Neuron (in vitro differentiated cells): ENCODE data around the gene BMP8A.
"Not testable (repeated sequence)": the region's sequence is repeated elsewhere in the genome, so short reads cannot be mapped to it uniquely, and the experiment has no call there.

Experiments used
- H2AFZ ChIP-seq: one replicate; pipeline ENCODE4 v1.6.1; 2013; ENCODE audit warnings: low read depth, mild to moderate bottlenecking, inconsistent platforms, low read length, moderate library complexity
- H3K27me3 ChIP-seq: one replicate; pipeline ENCODE4 v1.6.1; 2013; ENCODE audit warnings: low read length; ENCODE audit not compliant: insufficient read depth
- H3K36me3 ChIP-seq: one replicate; pipeline ENCODE4 v1.6.1; 2013; ENCODE audit warnings: low read length; ENCODE audit not compliant: insufficient read depth
- H3K4me1 ChIP-seq: one replicate; pipeline ENCODE4 v1.6.1; 2013; ENCODE audit warnings: low read length; ENCODE audit not compliant: insufficient read depth
- H3K4me3 ChIP-seq: 2 replicates; pipeline ENCODE4 v1.5.1; 2013; ENCODE audit warnings: mild to moderate bottlenecking, low read length, moderate library complexity
- H3K9me3 ChIP-seq: one replicate; pipeline ENCODE4 v1.6.1; 2013; ENCODE audit warnings: low read length

BMP8A gene

DNA sequence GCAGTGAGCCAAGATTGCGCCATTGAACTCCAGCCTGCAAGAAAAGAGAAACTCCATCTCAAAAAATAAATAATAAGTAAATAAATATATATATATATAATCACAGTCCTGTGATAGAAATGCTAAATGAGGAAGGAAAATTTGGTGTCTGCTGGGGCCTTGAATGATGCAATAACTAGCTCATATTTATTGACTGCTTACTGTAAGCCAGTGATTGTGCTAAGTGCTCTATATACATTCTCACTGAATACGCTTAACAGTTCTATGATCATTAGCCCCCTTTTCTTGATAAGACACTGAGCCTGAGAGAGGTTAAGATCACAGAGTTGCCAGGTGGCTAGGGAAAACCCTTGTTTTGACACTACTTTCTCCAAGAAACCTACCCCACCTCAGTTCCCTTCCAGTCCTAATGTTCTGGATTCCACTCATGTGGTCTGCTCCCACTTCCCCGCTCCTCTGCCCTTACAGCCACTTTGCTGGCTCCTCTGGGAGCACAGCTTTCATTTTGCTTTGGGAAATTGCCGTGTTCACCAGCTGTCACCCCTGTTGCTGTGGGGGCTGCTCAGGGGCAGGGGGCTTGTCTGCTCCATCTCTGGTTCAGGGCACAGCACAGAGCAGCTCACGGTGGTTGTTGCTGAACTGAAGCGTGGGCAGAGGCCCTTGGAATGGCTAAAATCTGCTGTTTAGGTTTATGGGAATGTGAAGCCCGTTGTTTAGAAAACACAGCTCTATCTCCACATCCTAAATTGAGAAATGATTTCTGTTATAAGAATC, 2.5 kb upstream of the BMP8A start:
- H3K4me1 ChIP-seq: no peaks in the 10 kb centered on the region
- H3K4me3 ChIP-seq: no peak overlapping the region
- no peaks in the 10 kb centered on the region for H3K9me3 ChIP-seq
- H3K27me3 ChIP-seq: peaks cover 21% of the 10 kb centered on the region
- H3K36me3 ChIP-seq: peaks cover 35% of the 10 kb centered on the region
- H2AFZ ChIP-seq: no peak overlapping the region

DNA sequence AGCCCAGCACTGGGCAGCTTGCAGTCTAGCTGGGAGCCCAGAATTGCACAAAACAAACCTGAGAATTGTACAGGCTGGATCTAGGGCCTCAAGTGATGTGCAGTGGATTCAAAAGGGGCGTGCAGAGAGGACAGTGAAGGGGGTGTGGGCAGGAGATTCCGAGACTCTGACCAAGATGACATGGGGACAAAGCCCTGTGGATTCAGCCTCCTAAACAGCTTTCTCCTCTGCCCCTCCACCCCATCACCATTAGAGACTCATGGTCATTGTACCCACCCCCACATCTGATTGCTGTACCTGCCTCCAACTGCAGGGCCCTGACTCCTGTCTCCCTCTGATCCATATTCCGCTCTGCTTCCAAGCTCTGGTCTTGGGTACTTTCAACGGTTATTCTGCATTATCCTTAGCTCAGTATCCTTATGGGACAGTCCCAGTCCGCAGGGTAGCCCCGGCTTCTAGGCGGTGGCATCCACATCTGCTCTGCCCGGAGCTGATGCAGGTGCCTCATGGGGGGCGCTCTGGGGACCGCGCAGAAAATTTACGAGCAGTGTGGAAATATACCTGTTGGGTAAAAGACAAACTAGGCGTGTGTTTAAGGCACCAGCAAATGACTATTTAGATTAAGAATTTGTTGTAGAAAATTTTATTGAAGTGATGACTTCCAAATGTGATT, 1.7 kb upstream of the BMP8A start:
- Histone ChIP-seq H3K9me3 (no peaks in the 10 kb centered on the region), H2AFZ (no peak overlapping the region), H3K4me1 (no peaks in the 10 kb centered on the region), H3K36me3 (peaks cover 32% of the 10 kb centered on the region), H3K27me3 (peaks cover 23% of the 10 kb centered on the region), H3K4me3 (no peak overlapping the region)

GRCh38 chr1:39490596-39491145, 765 bp upstream of the BMP8A start:
- H3K27me3 ChIP-seq: peaks cover 23% of the 10 kb centered on the region
- no peaks in the 10 kb centered on the region for H3K9me3 ChIP-seq
- no peak overlapping the region for H3K4me3 ChIP-seq
- H2AFZ ChIP-seq: no peak overlapping the region
- peaks cover 22% of the 10 kb centered on the region for H3K36me3 ChIP-seq
- no peaks in the 10 kb centered on the region for H3K4me1 ChIP-seq

GRCh38 chr1:39492118-39493042, 944 bp downstream of the BMP8A start:
- H2AFZ ChIP-seq, H3K4me3 ChIP-seq, H3K4me1 ChIP-seq, H3K36me3 ChIP-seq, H3K9me3 ChIP-seq: not testable (repeated sequence)
- H3K27me3 ChIP-seq: peaks cover 23% of the 10 kb centered on the region

- not testable (repeated sequence) for H3K9me3 ChIP-seq, H3K4me1 ChIP-seq
- H3K27me3 ChIP-seq: peaks cover 23% of the 10 kb centered on the region
Measured at GRCh38 chr1:39493043-39493810, 1.8 kb downstream of the BMP8A start.

DNA sequence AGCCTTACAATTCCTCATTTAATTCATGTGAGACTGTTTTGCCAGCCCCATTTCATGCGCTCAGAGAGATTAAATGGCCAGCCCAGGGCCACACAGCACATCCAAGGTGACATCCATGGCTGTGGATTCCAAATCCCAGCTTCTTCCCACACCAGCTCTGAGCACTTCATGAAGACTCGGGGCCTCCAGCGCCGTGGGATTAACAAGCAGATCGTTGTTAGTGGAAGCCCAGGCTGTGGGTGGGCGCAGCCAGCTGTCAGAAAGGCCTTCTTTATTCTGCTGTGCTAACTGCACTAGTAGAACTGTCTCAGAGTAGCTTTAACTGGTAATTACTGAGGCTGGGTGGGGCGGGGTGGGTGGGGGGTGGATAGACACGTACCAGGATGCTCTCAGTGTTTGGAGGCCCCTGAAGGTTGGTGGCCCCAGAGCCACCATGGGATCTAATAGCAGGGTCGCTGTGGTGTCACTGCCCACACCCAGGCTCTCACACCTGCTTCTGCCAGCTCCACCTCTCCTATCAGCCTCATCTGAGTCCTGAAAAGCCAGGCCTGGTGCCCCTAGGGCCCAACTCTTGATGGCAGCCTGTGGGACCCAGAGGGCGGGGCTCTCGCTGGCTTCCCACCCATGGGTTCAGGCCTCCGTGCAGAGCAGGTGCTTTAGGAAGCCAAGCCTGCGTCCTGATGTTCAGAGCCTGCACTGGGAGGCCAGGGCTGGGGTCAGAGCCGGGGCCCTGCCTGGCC, 3.4 kb downstream of the BMP8A start:
- no peak overlapping the region for H3K4me3 ChIP-seq
- no peaks in the 10 kb centered on the region for H3K9me3 ChIP-seq
- no peaks in the 10 kb centered on the region for H3K36me3 ChIP-seq
- no peak overlapping the region for H2AFZ ChIP-seq
- H3K4me1 ChIP-seq: peaks cover 3% of the 10 kb centered on the region
- peaks cover 23% of the 10 kb centered on the region for H3K27me3 ChIP-seq

More at GRCh38 chr1:39493043-39493810, 1.8 kb downstream of the BMP8A start:
- H3K4me3 ChIP-seq, H3K36me3 ChIP-seq, H2AFZ ChIP-seq: not testable (repeated sequence)

DNA sequence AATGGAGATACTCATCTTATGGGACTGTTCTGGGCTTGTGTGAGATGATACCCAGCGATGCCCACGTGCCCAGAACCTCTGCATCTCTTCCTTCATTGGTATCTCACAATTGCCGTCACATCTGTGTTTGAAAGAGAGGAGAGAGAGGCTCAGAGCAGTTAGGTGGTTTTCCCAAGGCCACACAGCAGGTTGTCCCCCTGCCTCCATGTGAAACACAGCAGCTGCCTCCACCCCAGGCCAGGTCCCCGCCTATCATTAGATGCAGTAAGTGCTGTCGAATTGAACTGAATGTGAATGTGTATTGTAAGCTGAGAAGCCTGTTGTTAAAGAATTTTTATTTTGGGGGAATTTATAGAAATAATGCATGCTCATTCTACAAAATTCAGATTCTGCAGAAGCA, 5.1 kb downstream of the BMP8A start:
- H3K9me3 ChIP-seq, H2AFZ ChIP-seq, H3K4me3 ChIP-seq, H3K4me1 ChIP-seq, H3K36me3 ChIP-seq: not testable (repeated sequence)
- H3K27me3 ChIP-seq: peaks cover 18% of the 10 kb centered on the region

- no peak overlapping the region for H3K4me3 ChIP-seq
- H3K27me3 ChIP-seq: peaks cover 13% of the 10 kb centered on the region
- peaks cover 9% of the 10 kb centered on the region for H3K4me1 ChIP-seq
- no peak overlapping the region for H2AFZ ChIP-seq
- H3K36me3 ChIP-seq: no peaks in the 10 kb centered on the region
- H3K9me3 ChIP-seq: no peaks in the 10 kb centered on the region
Measured at GRCh38 chr1:39497585-39497984, 6.1 kb downstream of the BMP8A start.

GRCh38 chr1:39498096-39498710, 6.8 kb downstream of the BMP8A start:
- H3K4me1 ChIP-seq, H3K27me3 ChIP-seq, H2AFZ ChIP-seq, H3K36me3 ChIP-seq, H3K4me3 ChIP-seq, H3K9me3 ChIP-seq: not testable (repeated sequence)

- not testable (repeated sequence) for H3K36me3 ChIP-seq, H2AFZ ChIP-seq, H3K27me3 ChIP-seq, H3K4me3 ChIP-seq, H3K9me3 ChIP-seq, H3K4me1 ChIP-seq
Measured at GRCh38 chr1:39498821-39499220, 7.4 kb downstream of the BMP8A start.

DNA sequence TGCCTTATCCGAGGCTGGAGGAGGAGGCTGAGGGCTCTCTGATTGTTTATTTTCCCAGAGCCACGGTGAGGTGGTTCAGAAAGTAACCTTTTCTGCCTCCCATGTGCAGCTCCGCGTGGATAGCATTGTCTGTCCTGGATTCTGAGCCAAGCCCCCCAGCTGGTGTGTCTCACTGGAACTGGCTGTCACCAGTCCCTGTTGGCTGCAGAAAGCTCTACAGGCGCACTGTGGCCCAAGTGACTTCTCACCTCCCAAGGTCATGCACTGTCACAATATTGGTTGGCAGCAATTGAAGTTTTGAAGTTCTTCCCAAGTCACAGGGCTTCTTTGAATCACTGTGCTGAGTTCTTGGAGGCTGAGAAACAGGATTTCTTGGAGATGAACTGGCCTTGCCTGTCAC, 8.2 kb downstream of the BMP8A start:
- H3K4me3 ChIP-seq: no peak overlapping the region
- no peak overlapping the region for H2AFZ ChIP-seq
- H3K4me1 ChIP-seq: peaks cover 9% of the 10 kb centered on the region
- H3K36me3 ChIP-seq: no peaks in the 10 kb centered on the region
- H3K9me3 ChIP-seq: peaks cover 2% of the 10 kb centered on the region
- no peaks in the 10 kb centered on the region for H3K27me3 ChIP-seq
